SU-DHL-6 (cell line): ENCODE measurements around the gene SURF4.

Source experiments
- CTCF ChIP-seq: fragments of 200-600 bp; sonication (generic); IDR thresholded peaks from one replicate; pipeline ENCODE4 v1.5.1; 2017; ENCODE audit warnings: antibody characterized with exemption, mild to moderate bottlenecking, low read length, moderate library complexity; ENCODE audit not compliant: insufficient read depth, poor library complexity, severe bottlenecking
- EZH2phosphoT487 ChIP-seq: fragments of 200-600 bp; sonication (generic), shearing (Covaris generic); conservative IDR thresholded peaks from 2 replicates; pipeline ENCODE4 v1.6.1; 2018; ENCODE audit warnings: mild to moderate bottlenecking, antibody characterized with exemption, low read length, moderate library complexity, mixed read lengths

- TF ChIP-seq CTCF (no peak), EZH2phosphoT487 (no peak)
Observed at GRCh38 chr9:133333011-133333410, 42.8 kb downstream of the SURF4 start.
